GM19395 (cell line): ENCODE results near the gene CAST.
"Not testable (repeated sequence)": the region's sequence is repeated elsewhere in the genome, so short reads cannot be mapped to it uniquely, and the experiment has no call there.

ENCODE experiments used
- ATAC-seq: cut with Tn5 transposase; IDR thresholded peaks from one replicate; pipeline ENCODE4 v1.9.1; 2021; ENCODE audit warnings: mild to moderate bottlenecking, moderate library complexity; ENCODE audit not compliant: unreplicated experiment

The CAST gene

DNA sequence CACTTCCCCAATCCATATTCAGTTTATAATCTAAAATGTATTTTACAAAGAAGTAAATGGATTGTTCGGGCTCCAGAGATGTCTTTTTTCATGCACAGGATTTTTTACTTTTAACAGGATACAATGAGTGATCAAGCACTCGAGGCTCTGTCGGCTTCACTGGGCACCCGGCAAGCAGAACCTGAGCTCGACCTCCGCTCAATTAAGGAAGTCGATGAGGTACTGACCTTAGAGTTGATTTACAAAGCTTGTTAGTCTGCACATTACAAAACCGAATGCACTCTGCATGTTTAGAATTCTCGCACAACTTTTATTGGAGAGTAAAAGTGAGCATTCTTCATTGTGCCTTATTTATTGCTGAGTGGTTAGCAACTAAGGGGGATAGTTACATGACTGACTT is 80.4 kb downstream of the CAST start:
- no peak for ATAC-seq

DNA sequence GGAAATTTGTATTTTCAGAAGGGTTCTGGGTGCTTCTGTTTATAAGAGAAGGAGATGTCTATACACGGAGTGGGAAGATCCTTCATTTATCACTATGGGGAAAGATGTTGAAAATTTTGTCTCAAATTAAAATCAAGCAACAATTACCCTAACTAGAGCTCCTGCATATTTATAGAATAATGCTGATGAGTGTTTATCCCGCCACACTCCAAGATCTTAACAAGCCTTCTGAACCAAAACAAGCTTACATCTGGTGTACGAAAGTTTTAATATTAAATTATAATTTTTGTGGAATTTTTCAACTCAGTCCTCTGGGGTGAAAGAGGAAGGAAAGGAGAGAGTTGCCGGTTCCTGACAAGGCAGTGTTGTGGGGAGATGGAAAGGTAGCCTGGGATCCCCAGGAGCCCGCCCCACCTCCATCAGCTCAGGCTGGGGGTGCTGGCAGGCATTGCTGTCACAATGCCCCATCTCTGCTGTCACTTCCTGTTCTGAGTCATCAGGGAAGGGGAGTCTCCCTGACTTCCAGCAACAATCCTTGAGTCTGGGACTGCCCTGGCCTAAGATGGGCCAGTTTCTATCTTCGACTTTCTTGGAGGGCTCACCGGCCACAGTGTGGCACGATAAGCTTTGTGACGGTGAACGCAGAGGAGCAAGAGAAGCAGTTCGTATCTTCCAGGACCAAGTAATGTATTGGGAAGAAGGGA is 81.0 kb downstream of the CAST start:
- ATAC-seq = no peak

DNA sequence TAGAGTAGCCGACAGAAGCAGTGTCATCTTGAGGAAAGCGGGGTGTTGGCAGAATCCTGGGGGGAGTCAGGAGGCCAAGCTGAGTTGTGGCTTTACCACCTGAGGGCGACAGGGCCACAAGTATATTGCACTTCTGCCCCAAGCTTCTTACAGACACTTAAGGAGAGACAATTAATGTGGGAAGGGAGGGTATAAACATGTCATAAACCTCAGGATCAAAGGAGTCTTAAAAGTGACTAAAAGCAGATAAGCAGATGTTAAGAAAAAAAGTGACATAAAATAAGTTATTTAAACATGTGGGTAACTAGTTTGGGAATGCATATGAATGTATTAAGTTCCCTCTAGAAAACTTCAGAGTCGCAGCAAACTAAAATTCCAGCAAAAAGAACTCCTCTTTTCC is 81.6 kb downstream of the CAST start:
- ATAC-seq = no peak

DNA sequence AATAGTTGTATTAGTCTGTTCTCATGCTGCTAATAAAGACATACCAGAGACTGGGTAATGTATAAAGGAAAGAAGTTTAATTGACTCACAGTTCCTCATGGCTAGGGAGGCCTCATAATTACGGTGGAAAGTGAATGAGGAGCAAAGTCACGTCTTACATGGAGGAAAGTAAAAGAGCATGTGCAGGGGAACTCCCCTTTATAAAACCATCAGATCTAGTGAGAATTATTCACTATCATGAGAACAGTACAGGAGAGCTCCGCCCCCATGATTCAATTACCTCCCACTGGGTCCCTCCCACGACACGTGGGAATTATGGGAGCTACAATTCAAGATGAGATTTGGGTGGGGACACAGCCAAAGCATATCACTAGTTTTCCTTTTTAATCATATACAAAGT is 82.0 kb downstream of the CAST start:
- ATAC-seq = not testable (repeated sequence)

DNA sequence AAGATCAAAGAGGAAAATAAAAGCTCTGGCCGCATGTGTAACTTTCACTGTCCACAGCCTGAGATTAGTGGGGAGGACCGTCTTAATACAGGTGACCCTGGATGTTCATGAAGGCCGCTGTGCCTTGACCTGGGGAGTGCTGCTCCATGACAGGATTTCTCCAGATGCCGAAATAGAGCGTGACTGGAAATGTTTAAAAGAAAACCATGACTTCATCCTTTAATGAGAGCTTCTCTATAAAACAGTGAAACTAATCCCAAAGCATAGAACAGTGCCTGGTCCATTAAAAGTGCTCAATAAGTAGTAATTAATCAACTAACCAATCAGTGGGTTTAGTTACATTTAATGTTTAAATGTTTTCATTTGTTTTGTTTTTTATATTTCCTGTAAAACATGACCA is 82.8 kb downstream of the CAST start:
- no peak for ATAC-seq

DNA sequence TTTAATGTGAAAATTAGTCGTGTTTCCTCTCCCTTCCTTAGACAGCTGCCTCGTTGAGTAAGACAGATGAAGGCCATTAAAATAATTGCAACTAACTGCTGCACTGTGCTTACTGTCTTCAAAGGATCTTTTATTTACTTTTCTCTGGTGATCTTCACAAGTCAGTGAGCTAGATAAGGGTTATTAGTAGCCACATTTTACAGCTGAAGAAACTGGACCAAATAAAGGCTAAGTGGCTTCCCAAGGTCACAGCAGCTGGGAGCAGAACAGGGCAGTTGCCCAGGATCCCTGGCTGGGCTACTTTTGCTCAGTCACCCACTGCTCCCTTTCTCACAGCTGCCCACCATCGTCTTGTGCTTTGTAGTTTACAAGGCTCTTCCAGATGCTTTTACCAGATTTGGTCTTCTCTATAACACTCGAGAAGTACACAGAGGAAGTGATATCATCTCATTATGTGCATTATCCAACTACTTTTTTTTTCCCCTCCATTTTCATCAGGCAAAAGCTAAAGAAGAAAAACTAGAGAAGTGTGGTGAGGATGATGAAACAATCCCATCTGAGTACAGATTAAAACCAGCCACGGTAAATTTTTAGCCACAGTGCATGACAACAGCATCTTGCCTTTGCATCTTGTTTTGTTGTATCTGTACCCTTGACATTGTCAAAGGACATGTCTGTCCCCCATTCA is 83.8 kb downstream of the CAST start:
- ATAC-seq = no peak

DNA sequence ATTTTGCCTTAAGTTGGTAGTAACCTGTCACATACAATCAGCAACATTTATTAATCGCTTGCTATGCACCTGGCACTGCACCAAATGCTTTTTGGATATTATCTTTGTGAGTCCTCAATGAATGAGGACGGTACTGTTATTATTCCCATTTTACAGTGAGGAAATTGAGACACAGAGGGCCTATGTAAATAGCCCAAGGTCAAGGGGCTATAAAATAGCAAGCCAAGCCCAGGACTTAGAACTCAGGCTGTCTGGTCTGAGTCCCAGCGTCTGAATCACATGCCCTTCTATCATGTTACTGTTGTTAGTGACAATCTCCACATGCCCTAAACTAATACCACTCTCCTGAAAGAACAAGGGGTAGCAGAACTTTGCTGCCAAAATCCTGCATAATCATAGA is 85.5 kb downstream of the CAST start:
- ATAC-seq = no peak

DNA sequence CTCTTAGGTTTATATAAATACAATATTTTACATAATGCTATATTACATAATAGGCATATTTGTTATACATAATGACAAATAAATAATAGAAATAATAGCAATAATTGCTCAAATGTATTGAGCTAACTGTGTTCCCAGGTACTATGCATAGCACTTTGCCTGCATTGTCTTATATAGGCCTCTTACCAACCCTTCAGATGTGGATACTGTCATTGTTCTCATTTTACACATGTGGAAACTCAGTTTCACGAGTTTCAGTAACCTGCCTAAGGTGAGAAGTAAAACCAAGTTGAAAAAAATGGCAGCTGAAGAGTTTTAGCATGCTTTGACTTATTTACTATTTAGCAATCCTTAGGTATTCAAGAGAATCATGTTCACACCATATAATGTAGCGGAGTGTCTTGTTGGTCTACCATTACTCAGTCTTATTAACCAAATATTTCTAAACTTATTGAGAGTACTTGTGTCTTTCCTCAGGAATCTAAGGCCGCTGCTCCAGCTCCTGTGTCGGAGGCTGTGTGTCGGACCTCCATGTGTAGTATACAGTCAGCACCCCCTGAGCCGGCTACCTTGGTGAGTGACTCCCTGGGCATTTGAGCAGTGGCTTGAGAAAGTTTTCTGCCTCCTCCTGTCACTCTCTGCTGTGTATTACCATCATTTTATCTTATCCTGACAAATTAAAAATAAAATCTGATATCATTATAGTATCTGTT is 88.1 kb downstream of the CAST start:
- ATAC-seq = no peak

DNA sequence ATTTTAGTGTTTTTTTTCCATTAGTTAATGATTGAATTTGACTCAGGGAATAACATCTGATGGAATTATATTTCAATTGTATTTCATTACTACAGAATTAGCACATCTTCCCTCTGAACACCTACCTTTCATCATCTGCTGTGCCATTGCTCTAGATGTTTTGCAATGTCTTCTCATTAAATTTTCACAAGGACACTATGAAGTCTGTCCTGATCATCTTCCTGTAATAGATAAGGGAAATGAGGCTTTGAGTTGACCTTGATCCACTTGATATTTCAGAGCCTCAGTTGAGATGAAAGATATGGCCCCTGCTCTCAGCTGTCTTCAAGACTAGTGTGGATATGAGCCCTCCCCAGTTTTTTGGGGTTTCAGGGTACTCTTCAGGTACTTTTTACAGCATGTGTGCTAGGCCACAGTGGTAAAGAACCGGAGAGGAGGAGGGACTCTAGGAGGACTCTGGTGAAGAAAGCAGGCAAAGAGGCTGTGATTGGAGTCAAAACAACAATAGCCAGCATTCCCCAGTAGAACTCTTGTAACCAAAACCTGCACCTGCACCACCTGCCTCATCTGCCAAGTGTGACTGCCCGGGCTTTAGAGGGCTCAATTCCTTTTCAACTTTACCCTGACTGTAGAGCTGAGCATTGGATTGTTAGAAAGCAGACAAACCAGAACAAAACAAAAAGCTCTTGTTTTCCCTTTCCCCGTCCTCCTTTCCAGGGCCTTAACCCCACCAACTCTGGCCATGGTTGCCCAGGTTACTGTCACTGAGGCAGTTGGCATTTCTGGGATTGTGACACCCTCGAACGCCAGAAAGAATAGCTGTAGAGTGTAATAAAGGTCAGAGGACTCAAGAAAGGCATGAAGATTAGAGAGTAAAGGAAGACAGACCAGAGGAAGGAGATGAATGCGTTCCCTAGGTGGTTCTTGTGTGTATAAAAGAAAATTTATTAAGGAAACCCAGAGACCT is 89.3 kb downstream of the CAST start:
- no peak for ATAC-seq

DNA sequence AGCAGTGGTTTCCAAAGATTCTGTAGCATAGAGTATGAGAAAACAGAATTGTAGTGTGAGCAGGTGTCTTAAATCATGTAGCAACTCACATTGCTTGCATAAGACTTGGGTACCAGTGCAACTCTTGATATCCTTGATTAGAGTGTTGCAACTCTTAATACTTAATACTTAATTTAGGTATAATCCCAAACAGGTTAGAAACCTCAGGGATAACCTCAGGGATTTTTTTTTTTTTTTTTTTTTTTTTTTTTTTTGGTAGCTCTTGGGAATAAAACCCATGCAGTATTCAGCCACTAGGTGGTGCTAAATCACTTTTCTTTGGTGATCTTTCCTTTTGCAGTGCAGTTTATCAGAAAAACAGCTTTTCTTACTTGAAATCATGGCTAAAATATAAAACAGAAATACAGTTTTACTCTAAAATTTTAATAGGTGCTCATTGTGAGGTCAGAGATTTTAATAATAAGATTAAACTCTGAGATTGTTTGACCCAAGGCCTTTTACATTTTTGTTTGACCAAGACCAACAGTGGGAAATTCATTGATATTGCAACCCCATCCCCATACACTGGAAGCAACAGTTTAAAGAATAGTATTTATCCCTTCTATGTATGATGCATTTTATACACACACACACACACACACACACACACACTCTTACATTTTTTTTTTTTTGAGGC is 90.3 kb downstream of the CAST start:
- ATAC-seq = no peak

DNA sequence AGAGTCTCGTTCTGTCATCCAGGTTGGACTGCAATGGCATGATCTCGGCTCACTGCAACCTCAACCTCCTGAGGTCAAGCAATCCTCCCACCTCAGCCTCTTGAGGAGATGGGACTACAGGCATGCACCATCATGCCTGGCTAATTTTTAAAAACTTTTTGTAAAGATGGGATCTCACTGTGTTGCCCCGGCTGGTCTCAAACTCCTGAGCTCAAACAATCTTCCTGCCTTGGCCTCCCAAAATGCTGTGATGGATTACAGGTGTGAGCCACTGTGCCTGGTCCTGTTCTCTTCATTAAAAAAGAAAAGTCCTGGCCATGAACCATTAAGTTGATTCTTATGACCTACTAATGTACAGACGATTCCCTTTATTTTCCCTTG is 90.8 kb downstream of the CAST start:
- no peak for ATAC-seq

DNA sequence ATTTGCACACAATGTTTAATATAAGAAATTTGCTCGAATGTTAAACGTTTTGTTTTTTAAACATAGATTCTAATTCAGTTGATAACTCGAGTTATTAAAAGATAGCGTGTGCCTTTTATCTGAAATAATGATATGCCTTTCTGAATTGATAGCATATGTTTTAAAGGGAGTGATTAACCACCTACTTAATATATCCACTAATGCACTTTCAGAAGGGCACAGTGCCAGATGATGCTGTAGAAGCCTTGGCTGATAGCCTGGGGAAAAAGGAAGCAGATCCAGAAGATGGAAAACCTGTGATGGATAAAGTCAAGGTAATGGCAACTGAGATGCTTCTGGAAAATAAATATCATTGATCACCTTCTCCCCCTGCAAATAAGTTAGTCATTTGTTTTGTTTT is 91.7 kb downstream of the CAST start:
- no peak for ATAC-seq

DNA sequence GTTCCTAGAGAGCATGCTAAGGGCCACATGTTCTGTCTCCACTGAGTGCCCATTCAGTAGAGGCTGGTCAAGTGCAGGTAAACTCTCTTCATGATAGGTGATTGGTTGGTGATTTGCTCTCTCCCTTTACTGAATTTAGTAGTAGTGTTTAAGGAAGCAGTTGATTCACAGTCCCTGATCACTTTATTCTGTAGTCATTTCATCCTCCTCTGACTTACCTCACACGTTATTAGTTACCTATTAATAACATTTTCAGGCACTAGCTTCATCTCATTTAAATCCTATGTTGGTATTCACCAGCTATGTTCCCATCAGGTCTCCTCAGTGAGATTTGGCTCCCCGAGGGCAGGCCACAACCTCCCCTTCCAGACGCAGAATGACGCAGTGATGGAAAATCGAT is 93.7 kb downstream of the CAST start:
- no peak for ATAC-seq

DNA sequence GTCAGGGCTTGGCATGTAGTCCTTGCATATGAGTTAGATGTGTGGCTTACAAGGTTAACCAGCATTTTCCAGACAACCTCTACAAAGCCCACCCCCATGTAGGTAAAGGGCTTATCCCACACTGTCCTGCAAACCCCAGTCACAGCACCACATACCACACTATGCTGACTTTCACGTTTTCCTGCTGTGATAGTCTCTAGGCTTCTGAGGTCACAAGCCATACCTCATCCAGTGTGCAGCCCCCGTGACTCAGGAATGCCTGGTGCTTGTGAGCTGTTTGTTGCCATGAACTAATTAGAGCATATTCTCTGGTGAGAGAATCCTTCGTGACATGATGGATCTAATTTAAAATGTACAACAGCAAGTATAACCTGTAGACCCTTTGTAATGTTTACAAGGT is 94.8 kb downstream of the CAST start:
- ATAC-seq = no peak

DNA sequence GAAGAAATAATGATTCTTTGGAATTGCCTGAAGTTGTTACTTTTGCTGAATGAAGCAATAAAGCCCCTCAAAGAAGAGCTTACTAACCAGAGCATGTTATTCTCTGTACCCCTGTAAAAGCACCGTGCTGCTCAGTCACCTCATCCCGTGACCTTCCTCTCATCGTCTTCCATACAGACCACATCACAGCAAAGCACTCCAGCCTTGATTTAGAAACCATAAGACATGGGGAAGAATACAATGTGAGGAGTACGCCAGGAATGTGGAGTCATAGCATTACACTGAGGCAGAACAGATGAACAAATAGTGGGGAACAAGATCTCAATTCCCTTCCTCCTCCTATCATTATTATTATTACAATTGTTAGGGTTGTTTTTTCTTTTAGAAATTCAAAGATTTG is 96.4 kb downstream of the CAST start:
- no peak for ATAC-seq

DNA sequence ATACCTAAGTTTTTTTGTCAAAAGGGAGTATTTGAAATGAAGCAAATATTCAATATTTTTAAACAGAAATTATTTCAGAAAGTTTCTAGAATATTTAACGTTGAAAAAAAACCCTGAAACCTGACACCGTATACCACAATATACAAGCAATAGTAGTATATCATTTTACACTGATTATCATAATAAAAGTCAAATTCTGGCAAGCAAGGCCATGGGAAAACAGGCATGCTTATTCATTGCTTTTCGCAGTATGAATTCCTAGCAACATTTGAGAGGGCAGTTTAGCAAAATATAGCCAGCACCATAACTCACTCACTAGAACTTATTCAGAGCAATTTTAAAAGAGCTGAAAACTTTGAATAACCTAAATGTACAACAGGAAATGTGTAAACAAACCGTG is 99.4 kb downstream of the CAST start:
- ATAC-seq = no peak

DNA sequence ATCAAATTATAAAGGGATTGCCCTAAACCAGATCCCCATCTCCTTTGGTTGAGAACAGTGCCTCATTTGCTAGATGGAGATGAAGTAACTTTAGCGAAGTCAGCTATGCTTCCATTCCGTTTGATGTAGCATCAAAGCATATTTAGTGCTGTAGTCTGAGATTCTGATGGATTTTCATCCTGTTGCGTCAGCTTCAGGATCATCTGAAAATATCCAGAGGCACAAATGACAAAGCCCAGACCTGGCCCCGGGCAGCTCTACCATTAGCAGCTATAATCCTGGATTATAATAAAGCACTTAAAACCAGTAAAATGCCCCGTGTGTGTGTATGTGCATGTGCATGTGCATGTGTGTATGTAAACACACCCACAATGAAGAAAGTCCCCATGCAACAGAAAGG is 100.8 kb downstream of the CAST start:
- ATAC-seq = no peak

DNA sequence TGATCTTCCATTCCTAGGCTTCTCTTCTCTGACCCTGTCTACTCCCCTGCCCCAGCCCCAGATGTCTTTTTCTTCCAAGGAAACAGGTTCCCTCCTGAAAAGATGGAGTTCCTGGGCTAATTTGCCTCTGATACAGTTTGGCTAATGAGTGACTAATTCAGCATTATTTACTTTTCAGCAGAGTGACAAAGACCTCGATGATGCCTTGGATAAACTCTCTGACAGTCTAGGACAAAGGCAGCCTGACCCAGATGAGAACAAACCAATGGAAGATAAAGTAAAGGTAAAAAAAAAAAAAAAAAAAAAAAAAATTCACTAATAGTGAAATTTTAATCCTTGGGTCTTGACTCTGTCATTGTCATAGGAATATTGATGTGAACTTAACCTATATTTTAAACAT is 102.9 kb downstream of the CAST start:
- no peak for ATAC-seq

DNA sequence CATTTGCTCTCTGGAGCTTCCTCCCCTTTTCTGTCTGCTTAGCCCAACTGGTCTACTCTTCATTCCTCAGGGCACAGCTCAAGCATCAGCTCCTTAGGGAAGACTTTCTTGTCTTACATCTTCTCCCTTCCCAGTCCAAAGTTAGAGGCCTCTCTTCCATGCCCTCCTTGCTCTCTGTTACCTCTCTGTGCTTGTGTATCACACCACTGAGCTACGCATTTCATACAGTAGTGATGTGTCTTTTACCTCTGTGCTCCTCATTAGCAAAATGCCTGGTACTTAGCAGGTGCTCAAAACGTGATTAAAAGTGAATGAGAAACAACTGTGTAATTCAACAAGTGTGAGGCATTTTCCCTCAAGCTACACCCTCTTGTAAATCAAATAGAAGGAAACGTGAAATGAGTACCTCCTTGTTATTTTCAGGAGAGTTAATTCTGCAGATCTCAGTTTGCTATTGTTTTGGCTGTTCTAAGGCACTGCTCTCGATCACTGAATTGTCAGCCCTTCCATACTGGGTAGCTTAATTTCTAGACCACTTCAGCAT is 106.6 kb downstream of the CAST start:
- no peak for ATAC-seq

DNA sequence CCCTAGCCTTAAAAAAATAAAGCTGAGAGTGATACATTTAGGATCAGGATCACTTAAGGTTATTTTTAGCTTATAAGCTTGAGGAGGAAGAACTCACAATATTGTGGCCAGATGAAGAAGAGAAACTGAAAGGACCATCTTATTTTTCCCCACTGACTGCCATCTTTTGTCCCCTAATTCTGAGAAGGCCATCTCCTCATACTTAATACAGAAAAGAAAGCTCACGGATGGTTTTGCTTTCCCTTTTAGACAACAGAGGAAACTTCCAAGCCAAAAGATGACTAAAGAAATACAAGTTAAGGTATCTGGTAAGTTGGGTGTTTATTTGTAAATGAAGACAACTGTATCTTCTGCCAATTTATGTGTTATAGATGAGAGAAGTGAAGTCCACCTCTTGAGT is 109.2 kb downstream of the CAST start:
- ATAC-seq = peak; percentile 74
